GM21367 (cell line): ENCODE data around the gene SFN.

Source experiments
- ATAC-seq: cut with Tn5 transposase; IDR thresholded peaks from one replicate; pipeline ENCODE4 v1.9.1; 2021; ENCODE audit not compliant: unreplicated experiment

The SFN gene

DNA sequence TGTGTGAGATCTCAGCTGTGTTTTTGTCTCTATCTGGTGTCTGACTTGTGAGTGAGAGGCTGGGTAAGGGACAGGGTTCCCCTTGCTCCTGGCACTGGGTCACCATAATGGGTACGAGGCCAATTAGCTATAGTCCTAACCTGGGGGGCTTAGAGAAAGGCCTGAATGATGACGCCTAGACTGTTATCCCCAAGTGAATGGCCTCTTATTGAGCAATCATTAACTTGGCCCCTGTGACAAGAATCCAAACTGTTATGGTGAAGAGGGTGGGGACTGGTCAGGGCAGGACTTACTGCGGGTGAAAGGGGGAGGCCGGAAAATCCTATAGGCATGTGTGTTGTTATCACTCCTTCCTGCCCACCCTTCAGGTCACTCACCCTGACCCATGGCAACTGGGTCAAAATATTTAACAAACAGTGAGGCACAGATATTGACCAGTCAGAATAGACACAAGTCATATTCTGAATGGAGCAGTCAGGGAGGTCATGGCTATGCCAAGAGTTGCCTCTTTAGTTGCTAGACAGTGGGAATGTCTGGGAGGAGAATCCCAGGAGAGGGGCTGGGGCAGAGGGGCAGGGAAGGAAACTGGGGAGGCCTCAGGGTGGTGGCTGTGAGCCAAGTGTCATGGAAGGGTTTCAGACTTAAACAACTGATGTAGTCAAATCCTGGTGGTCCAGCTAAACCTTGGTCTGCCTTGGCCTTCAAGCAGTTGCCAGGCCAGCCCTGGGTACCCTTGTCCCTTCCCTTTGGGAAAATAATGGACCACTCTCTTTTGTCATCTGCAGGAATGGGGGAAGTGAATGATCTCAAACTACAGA lies 47.6 kb downstream of the SFN start:
- ATAC-seq: no peak

GRCh38 chr1:26911399-26912146 lies 48.6 kb downstream of the SFN start:
- ATAC-seq: no peak

GRCh38 chr1:26912147-26912490 lies 49.2 kb downstream of the SFN start:
- ATAC-seq: no peak

- ATAC-seq: no peak
These were observed 50.4 kb downstream of the SFN start for GRCh38 chr1:26913389-26913753.
